D341Med (cell line): ENCODE results near the gene BMP10.

Experiments
- DNase-seq: peaks from one replicate; pipeline ENCODE4 v3.0.0; 2012; ENCODE audit warnings: low spot score

The BMP10 gene

DNA sequence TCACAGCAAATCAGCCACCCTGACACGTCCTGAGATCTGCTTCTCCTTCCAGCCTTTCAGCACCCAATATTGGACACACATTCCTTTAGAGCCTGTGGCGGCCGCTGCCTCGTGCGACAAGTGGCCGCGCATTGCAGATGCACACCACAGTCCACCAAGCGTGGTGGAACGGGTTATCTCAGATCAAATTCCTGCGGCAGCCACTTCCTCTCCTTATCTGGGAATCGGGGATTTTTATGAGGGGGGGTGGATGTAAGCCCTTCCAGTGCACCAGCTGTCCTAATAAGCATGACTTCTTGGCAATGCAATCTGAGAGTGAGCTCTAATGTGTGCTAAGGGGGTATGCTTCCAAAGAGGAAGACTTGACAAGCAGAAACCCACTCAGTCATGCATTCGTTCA, 18.3 kb upstream of the BMP10 start:
- no peak for DNase-seq

DNA sequence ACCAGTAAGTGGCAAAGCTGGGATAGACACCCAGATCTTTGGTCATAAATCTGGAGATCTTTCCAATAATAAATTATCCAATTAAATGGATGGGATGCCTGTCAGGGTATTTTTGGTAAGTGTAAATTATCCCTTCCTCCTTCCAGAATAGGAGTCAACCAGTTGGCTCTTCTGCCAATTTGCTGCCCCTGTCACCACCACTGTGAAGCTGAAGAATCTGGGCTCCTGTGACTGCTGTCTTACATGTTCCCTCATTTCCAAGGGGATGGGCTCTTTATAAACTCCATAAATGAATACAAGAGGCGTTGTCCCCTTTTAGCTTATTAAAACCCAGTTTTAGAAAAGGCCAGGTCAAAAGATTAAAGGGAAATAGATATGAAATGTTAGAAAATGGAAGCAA, 17.8 kb upstream of the BMP10 start:
- no peak for DNase-seq

DNA sequence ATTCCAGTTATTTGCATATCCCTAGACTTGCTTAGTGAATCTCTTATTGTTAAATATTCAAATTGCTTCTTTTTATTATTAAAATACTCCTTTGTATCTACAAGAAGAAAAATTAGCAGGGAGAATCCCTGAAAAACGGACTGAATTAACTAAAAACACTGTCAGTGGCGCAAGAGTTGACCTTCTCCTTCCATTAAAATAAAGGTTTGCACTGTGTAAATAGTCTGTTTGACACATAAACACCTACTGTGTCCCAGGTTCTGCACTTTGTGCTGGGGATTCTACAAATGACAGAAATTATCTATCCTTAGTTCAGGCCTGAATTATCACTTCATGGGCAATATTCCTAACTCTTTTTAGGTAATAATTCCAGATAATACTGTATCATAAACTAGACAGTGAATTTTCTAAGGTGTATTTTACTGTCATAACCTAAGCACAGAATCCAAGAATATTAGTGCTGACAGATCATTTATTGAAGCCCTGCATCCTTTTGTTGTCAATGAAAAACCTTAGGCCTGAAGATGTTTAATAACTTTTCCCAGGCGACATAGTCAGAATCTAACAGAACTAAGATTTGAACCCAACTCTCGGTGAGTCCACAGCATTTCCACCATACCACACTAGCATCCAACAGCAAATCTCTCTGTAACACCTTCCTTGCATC, 17.0 kb upstream of the BMP10 start:
- no peak for DNase-seq

DNA sequence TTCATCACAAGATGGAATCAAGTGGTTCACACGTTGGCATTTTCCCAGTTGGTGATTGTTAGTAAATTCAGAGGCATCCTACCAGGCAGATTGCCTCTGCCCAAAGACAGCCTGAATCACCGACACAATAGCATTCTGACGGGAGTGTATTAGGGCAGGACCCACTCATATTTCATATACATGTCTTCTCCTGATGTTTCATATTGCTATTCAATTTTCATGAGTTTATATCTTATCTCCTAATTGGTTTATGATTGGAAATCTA, 14.5 kb upstream of the BMP10 start:
- DNase-seq = no peak

DNA sequence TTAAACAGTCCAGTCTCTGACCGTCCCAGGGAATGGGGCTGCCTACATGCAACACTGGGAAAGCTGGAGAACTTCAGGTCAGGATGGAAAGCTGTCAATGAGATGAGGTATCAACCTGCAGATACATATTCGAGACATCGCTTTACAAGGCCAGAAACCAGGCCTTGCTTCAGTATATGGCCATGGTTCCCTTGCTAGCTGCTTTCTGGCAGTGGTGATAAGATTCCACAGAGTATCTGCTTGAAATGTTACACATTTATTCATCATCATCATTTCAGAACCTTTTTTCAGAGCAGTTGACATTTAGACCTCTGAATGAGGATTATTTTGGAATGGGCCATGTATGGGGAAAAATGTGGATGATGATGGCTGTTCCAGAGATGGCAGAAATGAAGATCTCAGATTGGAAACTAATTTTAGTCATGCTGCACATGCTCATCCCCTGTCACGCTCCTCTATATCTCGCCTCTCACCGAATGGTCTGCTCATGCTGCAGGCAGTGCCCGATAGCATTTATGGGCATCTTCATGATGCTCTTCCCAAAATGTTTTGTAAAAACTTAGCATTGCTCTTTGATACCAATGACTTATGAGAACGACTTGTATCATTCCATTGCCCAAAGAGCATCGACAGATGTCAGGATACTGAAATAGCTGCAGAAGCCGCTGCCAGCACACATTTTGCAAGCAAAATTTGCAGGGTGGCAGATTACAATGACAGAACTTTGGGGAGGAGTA, 14.0 kb upstream of the BMP10 start:
- no peak for DNase-seq

DNA sequence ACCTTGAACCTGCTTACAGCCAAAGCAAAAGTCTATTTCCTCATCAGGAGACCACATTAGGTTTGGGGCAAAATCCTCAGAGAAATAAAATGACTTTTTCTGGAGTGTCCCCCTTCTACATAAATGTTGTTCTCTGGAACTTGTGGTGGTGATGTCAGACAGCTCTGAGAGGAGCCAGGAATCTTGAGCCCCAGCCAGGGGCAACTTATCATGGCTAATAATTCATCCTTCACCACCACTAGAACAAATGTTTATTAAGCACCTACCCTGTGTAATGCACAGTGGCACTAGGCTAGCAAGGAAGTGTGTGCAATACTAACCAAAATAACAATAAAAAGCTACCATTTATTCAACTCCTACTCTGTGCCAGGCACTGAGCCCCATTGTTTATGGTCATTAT, 9.0 kb upstream of the BMP10 start:
- no peak for DNase-seq

DNA sequence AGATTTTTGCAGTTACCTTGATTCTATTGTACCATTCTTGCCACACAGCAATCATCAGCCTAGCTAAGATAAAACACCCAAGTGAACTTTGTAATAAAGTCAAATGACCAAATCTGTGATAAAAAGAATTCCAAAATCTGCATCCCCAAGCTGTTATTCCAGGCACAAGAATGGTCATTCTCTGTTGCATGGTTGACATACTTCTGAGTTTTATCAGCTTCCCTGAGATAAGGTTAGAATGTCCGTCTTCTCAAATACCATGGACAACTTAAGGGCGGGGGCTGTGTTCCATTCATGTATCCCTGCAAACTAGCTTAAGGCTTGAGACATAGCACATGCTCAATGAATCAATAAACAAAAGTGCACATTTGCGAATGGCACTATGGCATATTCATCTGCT, 8.1 kb upstream of the BMP10 start:
- DNase-seq = no peak

DNA sequence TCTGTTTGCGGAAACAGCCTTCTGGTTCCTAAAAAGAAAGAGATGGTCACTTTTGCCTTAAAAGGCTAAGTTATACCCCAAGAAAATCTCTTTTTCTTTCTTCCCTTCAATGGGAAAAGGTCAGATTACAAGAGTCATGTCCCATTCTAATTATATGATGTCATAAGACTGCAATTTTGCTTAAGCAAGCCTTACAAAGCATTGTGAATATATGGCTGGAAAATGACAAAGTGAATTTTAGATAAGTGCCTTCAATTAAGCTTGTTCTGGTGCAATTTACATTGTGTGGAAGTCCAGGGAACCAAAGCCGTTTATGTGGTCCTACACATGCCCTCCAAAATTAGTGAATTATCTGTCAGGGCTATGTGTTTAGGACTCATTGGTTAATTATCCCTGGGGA, 7.6 kb upstream of the BMP10 start:
- DNase-seq = no peak

DNA sequence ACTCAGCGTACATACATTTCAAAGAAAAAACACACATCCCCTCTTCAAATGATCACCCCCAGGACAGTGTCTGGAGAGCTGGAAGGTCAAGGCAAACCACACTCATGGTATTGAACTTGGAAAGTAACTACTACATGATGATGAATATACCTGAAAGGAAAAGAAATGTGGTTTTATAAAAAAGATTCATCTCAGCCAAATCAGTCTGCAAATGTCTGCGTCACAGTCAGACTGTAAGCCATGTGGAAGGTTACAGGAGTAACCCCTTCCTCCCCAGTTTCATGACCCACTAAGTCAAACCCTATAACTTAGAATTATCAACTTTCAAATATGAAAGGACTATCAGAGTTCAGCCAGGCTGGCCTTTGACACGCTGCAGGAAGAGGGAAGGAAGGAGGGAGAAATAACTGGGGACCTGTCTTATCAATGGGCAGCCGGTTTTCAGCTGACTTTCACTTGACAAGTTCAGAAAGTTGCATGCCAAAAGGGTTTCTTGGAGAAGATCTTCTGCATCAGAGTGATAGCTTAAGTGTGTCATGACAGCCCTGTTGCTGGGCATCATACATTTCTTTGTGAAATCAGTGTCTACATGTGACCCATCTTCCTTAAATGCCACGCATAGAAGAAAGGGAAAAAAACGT, 7.0 kb upstream of the BMP10 start:
- DNase-seq = no peak

DNA sequence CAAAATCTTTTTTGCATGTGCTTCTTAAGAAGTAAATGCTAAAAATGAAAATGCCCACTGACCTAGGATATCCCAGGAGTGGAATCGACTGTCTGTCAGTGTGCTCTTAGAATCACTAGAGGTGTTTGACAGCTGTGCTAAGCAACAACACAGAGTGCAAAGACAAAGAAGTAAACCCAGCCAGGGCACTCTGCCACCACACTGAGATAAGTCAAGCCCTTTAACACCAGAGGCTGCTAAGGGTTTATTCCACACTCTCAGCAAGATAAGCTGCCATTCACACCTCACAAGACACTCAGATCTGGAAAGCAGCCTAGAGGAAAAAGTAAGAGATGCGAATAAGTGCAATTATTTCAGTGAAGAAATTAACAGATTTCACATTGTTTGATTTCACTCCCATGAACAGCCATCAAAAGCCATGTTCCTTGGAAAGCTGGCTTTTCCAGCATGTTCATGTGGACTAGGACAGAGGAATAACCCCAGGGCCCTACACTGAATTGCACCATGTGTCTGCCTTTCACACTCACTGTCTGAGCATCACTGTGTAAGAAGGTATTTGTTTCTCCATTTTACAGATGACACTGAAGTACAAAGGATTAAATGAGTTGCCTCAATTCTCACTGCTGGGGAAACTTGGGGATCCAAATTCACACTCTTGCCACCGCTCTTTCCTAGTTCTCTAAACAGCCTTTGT, 6.0 kb upstream of the BMP10 start:
- DNase-seq = no peak

DNA sequence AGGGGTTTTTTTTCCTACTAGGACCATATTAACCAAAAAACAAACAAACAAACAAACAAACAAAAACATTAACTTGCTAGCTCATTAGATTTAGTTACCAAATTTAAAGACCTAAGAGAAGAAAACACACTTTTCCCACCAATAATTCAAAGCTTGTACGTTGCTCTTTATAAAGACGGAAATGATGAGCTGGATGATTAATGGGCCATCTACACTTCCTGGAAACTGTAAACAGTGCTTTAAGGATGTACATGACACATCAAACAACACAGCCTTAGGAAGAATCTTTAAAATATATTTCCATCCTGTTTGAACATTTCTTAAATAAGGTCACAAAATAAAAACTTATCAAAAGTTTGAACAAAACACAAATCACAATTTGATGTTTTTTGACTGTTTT, 982 bp downstream of the BMP10 start:
- no peak for DNase-seq

DNA sequence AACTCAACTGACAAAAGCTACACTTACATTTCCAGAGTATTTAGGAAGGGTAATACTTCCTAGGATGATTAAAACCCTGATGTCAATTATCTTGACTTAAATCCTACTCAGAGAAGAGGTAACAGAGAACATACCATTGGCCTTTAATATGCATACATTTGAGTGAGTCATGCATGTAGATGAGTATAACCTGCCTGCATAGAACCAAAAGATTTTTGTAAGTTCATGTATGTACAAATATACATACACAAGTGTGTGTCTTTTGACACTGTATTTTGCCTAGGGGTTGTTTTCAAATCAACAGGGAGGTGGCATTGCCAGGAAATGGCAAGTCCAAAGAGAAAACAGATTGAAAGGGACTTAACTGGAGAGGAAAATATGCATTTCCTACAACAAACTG, 6.1 kb downstream of the BMP10 start:
- no peak for DNase-seq

DNA sequence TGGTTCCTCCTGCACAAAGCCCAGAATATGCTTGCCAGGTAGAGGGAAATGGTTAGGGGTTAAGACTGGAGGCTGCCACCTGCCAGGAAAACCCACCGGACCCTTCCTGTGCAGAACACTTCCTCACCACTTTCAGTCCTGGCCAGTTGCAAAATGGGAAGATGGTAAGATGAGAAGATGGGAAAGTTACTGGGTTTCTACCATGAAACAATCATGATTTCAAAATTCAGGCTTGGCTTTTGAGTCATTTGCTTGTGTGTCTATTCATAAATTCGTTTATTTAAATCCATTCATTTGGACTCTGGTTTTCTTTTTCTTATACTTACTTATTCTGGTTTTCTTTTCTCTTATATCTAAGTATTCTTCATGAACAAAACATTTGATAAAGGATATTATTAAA, 7.2 kb downstream of the BMP10 start:
- DNase-seq = no peak

DNA sequence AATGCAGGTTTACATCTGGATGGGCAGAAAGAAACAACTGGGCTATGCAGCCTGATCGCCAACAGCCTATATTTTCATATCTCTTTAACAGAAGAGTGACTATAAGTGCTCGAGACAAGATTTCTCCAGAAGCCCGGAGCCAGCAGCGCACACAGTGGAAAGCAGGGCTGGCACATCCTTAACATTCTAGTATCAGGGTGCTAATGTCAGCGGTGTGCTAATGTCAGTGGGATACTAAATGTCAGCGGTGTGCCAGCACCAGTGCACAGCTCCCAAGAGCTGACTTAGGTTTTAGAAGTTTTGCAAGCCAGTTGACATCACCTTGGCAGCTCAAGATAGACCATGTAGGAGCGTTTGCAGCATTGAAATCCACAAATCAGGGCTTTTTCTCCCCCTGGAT, 8.3 kb downstream of the BMP10 start:
- DNase-seq = no peak

DNA sequence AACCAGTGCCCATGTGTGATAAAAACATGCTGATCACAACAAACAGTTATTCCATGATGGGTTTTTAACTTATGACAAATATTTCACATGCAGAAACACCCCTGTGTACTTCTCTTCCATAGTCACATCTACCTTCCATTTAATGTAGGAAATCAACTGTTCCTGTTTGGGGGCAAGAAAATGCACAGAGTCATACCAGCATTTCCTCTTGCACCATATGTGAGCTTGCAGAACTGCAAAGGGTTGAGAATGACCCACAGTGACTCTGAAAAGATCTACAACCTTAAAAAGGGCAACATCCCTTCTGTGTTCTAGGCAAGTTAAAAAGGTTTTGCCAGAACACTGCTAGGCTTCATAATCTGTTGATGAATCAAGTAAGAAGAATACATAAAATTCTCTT, 9.9 kb downstream of the BMP10 start:
- DNase-seq = no peak

DNA sequence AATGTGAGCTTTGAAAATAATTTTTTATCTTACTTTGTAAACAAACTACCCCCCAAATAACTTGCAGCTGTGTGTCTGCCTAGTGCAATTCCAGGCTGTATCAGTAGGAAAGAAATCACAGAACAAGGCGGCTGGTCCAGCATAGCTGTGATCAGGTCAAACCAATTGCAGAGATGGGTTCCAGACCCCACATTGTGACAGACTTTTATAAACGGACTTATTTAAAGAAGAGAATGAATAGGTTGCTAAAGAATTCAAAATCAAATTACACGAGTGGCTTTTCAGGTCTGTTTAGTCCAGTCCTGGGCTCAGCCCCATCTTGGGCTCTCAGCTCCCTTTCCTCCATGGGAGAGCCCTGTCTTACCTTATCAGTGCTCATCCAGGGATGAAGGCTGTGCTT, 11.1 kb downstream of the BMP10 start:
- no peak for DNase-seq

DNA sequence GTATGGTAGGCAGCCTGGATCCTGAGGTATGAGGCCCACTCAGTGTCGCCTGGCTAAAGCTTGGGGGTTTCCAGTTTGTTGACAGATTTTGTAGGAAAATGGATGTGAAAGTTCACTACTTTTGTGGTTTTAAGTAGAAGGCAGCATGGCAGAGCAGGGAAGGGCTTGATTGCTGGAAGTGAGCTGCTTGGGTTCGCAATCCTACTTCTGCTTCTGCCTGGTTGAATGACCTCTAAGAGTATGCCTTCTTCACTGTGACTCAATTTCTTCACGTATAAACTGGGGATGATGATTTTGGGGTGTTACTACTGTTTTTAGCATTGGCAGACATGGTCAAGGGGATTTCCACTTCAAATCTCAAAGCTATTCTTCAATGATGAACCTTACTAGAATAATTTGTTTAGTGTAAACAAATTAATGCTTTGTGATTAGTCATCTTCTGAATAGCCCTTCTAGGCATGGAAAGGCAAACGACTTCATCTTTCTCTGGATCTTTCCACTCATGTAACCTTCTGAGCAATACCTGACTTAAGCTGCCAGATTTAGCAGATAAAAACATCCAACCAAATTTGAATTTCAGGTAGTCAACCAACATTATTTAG, 13.2 kb downstream of the BMP10 start:
- DNase-seq = no peak

DNA sequence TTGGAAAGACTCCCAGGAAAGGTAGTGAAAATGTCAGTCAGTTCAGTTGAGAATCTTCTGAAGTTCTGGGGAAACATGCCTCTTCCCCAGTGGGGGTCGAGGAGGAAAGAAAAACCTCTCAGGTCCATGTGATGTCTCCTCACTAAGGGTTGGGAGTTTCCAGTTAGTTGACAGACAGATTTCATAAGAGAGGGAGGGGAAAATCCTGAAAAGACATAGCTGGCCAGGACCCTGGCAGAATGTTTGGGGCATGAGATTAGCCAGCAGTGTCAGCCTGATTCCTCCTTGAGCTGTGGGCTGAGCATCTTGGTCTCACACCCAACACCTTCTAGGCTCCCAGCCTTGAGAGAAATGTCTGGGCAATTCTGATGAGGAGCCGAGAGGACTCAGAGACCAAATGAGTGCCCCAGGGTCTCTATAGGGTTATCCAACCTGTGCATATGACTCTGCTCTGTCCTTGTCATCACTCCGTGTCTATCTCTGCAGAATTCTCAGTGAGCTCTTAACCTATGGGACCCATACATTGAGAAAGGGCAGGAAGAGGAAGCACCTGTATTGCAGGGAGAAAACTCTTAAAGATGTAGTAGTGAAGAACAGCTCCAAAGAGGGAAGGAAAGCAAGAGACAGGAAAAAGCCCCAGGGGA, 13.9 kb downstream of the BMP10 start:
- no peak for DNase-seq

DNA sequence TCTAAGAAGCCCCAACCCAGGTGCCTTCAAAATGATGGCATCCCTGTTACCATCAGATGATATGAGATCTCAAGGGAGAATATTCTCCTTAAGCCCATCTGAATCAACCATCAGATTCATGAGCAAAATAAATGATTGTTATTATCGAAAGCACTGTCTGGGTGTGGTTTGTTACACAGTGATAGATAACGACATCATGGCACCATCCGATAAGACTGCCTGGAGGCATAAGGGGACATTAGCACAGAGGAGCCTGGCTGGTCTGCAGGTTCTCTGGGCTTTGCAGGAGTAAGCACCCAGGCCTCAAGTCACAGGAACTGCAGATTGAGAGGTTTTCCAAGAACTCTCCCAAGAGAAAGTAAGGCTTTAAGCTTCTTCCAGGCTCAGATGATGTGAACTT, 15.6 kb downstream of the BMP10 start:
- no peak for DNase-seq

DNA sequence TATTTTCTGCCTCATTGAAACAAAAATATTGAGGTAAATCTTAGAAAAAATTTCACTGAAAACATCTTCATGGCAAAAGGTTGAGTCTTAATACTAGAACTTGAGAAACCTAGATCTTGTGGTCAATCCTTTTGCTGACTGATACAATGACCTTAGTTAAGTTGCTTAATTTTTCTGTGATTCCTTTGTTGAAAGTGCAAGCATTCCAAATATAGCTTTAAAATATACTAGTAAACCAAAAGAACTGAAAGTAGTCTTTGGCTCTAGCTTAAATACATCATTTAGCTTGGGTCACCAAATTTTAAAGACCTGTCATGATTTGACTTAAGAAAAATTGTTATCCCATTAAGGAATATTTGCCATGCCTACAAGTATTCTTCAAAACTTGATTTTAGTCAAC, 16.7 kb downstream of the BMP10 start:
- no peak for DNase-seq

DNA sequence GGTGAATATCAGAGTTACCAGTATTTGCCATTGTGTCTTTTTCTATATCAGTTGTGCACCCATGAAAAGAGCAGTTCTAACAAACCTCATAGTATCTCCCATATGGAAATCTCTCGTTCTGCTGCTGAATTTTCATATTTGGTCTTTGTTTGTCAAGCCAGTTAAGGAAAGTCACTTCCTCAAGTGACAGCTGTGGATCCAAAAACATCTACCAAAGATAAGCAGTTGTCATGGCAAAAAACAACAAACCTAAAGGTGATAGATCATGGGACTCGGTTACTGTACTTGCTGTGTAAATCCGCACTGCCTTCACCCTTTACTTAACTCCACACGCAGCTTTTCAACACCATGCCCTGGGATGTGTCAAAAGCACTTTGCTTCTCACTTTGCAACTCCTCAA, 17.3 kb downstream of the BMP10 start:
- DNase-seq = no peak

DNA sequence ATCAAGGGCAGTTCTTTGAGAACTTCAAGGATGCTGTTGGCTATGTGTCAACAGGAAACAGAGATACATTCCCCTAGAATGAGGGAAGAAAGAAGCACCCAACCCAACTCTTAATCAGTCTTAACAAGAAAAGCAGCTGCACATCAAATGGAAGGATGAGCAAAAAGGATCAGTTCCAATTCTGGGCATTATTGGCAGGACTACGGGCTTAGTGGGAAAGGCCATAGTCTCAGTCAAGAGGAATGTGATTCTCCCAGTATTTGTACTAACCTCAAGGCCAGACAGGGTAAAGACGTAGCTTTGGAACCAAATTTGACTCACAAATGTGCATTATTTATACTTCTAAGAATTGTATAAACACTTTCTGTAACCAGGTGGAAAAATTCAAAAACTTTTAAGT, 18.2 kb downstream of the BMP10 start:
- DNase-seq = no peak
